ENCODE results near the gene OR7A10.
"Not testable (repeated sequence)": the region's sequence is repeated elsewhere in the genome, so short reads cannot be mapped to it uniquely, and the experiment has no call there.

Gene OR7A10

DNA sequence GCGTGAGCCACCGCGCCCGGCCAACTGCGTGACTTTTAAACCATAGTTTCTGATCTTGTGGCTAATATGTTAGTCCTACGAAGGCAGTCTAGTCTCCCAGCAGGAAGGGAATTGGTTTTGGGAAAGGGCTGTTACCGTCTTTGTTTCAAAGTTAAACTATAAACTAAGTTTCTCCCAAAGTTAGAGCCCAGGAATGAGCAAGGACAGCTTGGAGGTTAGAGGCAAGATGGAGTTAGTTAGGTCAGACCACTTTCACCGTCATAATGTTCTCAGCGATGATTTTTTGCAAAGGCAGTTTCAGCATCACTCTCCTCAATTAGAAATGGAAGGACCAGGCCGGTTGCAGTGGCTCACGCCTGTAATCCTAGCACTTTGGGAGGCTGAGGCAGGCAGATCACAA is 52.7 kb downstream of the OR7A10 start:
- FAIRE-seq (no peak), DNase-seq (ENCODE audit: insufficient read length, low spot score) (no peak)

DNA sequence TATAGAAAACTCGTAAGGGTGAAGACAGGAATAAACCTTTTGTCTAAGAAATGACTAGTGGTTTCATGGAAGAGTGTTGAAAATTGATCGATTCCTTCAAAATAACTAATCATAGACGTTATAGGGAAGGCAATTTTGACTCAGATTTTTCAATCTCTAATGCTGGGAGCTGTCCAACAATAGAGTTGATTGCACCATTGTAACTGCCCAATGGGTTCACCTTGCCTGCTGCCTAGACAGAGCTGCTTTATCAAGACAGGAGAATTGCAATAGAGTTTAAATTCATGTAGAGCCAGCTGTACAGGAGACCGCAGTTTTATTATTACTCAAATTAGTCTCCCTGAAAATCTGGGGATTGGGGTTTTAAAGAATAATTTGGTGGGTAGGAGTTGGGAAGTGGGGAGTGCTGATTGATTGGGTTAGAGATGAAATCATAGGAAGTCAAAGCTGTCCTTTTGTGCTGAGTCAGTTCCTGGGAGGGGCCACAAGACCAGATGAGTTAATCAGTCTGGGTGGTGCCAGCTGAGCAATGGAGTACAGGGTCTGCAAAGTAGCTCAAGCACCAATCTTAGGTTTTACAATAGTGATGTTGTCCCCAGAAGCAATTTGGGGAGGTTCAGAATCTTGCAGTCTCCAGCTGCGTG is 53.5 kb downstream of the OR7A10 start:
- FAIRE-seq (no peak), DNase-seq (ENCODE audit: insufficient read length, low spot score) (no peak)

DNA sequence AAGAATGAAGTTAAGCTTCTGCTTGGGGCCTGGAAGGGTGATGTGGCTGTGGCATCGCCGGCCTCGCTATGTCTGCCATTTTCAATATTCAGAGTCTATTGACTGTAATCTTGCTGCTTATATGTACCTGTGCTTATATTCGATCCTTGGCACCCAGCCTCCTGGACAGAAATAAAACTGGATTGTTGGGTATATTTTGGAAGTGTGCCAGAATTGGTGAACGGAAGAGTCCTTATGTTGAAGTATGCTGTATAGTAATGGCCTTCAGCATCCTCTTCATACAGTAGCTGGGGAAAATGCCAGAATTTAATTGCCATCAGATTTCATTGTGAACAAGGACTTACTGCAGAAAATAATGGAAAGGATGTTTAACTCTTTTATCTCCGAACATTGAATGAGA is 56.5 kb downstream of the OR7A10 start:
- not testable (repeated sequence) for FAIRE-seq; DNase-seq (ENCODE audit: insufficient read length, low spot score)
